T-cell (primary cell): ENCODE results near the gene CCDC40. TPM values are rescaled to one million over a fixed set of nuclear protein-coding genes. Genes with fewer than 3 reads are reported as not detected.
"Not testable (repeated sequence)": the region's sequence is repeated elsewhere in the genome, so short reads cannot be mapped to it uniquely, and the experiment has no call there.

Source experiments
- ATAC-seq, 4 experiments: fragments of 200-7000 bp in 3 of 4; fragments of 150-1000 bp in 1 of 4; cut with Tn5 transposase; replicated peaks in 1 of 4; 1 replicate in 3 of 4; 2 replicates in 1 of 4; pipeline ENCODE4 v1.10.0; 2021; ENCODE audit warnings: moderate library complexity in 3 of 4, mild to moderate bottlenecking in 2 of 4, moderate number of reproducible peaks in 1 of 4
- CTCF ChIA-PET, 2 donors: fragments of 300-600 bp; sonication (Branson Sonifier 250); formaldehyde crosslinking; loops; one replicate each; lab custom pipeline; 2022; ENCODE audit warnings: antibody characterized with exemption in 2 of 2; lab: Charles Lee
- POLR2A ChIA-PET, 2 donors: fragments of 300-600 bp; sonication (Branson Sonifier 250); formaldehyde crosslinking; loops; one replicate each; lab custom pipeline; 2022; ENCODE audit warnings: antibody characterized with exemption in 2 of 2; lab: Charles Lee
- DNase-seq, 35 experiments: peaks; one replicate each; pipeline versions ENCODE4 v3.0.0 to v3.0.0-alpha.2; 2013 to 2023
- H3K27ac ChIP-seq: one replicate; pipeline ENCODE4 v1.5.1; 2013; ENCODE audit warnings: low read length
- H3K27me3 ChIP-seq, 2 experiments: replicated peaks in 1 of 2; 1 replicate in 1 of 2; 2 replicates in 1 of 2; pipeline versions ENCODE4 v1.6.1 to v1.7.0; 2013; ENCODE audit warnings: low read length in 1 of 2, mixed read lengths in 1 of 2; ENCODE audit not compliant: control insufficient read depth in 2 of 2, insufficient read depth in 2 of 2; ENCODE audit errors: extremely low read depth in 1 of 2
- H3K36me3 ChIP-seq, 2 donors: 1 replicate in 1 of 2; 2 replicates in 1 of 2; pipeline versions ENCODE4 v1.6.1 to v1.7.0; 2013; ENCODE audit warnings: low read length in 1 of 2; ENCODE audit not compliant: control insufficient read depth in 2 of 2, insufficient read depth in 1 of 2; ENCODE audit errors: extremely low read depth in 1 of 2
- H3K4me1 ChIP-seq, 2 experiments: 1 replicate in 1 of 2; 2 replicates in 1 of 2; pipeline versions ENCODE4 v1.6.1 to v1.7.0; 2013; ENCODE audit warnings: low read length in 2 of 2, mixed read lengths in 1 of 2; ENCODE audit not compliant: insufficient read depth in 2 of 2, control insufficient read depth in 1 of 2; ENCODE audit errors: extremely low read depth in 1 of 2
- H3K4me3 ChIP-seq, 2 donors: 1 replicate in 1 of 2; 2 replicates in 1 of 2; pipeline versions ENCODE4 v1.5.1 to v1.7.0; 2013; ENCODE audit warnings: mild to moderate bottlenecking in 2 of 2, low read length in 1 of 2, moderate library complexity in 1 of 2; ENCODE audit not compliant: control insufficient read depth in 1 of 2; ENCODE audit errors: extremely low read depth in 1 of 2
- H3K9me3 ChIP-seq: 2 replicates; pipeline ENCODE4 v1.7.0; 2013
- H3K27ac Mint-ChIP-seq, 2 donors: one replicate each; pipeline ENCODE4 v1.8.0; 2020 to 2021; ENCODE audit warnings: mild to moderate bottlenecking in 2 of 2, mixed read lengths in 2 of 2
- H3K27me3 Mint-ChIP-seq, 2 donors: one replicate each; pipeline ENCODE4 v1.8.0; 2021 to 2022; ENCODE audit warnings: mixed read lengths in 2 of 2
- H3K36me3 Mint-ChIP-seq: one replicate; pipeline ENCODE4 v1.8.0; 2021; ENCODE audit warnings: mixed read lengths
- H3K4me1 Mint-ChIP-seq, 3 donors: one replicate each; pipeline ENCODE4 v1.8.0; 2020 to 2022; ENCODE audit warnings: mixed read lengths in 3 of 3, mild to moderate bottlenecking in 1 of 3
- H3K4me3 Mint-ChIP-seq, 3 donors: one replicate each; pipeline ENCODE4 v1.8.0; 2020 to 2022; ENCODE audit warnings: mild to moderate bottlenecking in 3 of 3, mixed read lengths in 3 of 3, moderate library complexity in 3 of 3
- H3K9me3 Mint-ChIP-seq, 3 donors: one replicate each; pipeline ENCODE4 v1.8.0; 2020 to 2022; ENCODE audit warnings: mixed read lengths in 3 of 3
- WGBS: methylation state at CpG from one replicate; pipeline ENCODE4 v1.1.5; 2013; ENCODE audit warnings: missing lambda C conversion rate; ENCODE audit not compliant: insufficient coverage; 5-methylcytosine and 5-hydroxymethylcytosine counted together
- total RNA-seq, 35 experiments: library from RNA in 6 of 35; stranded (reverse) in 6 of 35; fragments of 120-200 nt in 1 of 35; gene quantifications; one replicate each; pipeline versions ENCODE4 v1.2.1 to v1.2.4 and lab custom pipeline; 2013 to 2026

The CCDC40 gene
- total RNA-seq, 5 donors from 2014 or later (not counting 1 experiment from before 2014, with no cell fraction given) = 0.70 to 3.1 (median 1.4) TPM

GRCh38 chr17:79993390-79994227 lies 42.8 kb upstream of the CCDC40 start:
- no peaks in the 10 kb centered on the region for H3K9me3 Mint-ChIP-seq
- 65% methylated on average over 19 of the region's 22 CpGs for WGBS
- peak overlapping the region in 2 of 3 donors; percentile 49 to 87 for H3K4me3 Mint-ChIP-seq
- ChIA-PET CTCF (interaction anchor here in 1 of 2 donors (0.6 kb wide), 2 partner anchors 154 to 1807 kb away, joined by 4 to 5 read pairs; partner anchors contain the start of genes AFMID, CBX4 and TK1), POLR2A (no interaction called here)
- Histone ChIP-seq H3K9me3 (no peaks in the 10 kb centered on the region), H3K27me3 (peaks cover 0 to 32% of the 10 kb centered on the region in 2 experiments), H3K27ac (no peak overlapping the region), H3K4me1 (peaks cover 42 to 65% of the 10 kb centered on the region in 2 experiments), H3K36me3 (no peaks in the 10 kb centered on the region), H3K4me3 (peak overlapping the region in 1 of 2 donors; percentile 8)
- ATAC-seq (no peak), DNase-seq (peak in 14 of 35 experiments; percentile 6 to 57 (median 26))
- H3K4me1 Mint-ChIP-seq = peaks cover 48 to 58% (median 53%) of the 10 kb centered on the region in 3 donors
- no peaks in the 10 kb centered on the region for H3K27me3 Mint-ChIP-seq
- peak overlapping the region; percentile 31 to 68 for H3K27ac Mint-ChIP-seq
- no peaks in the 10 kb centered on the region for H3K36me3 Mint-ChIP-seq

- ATAC-seq, H3K9me3 Mint-ChIP-seq, H3K27me3 Mint-ChIP-seq, H3K36me3 Mint-ChIP-seq, H3K9me3 ChIP-seq, POLR2A ChIA-PET, H3K4me3 ChIP-seq, H3K27ac Mint-ChIP-seq, DNase-seq, H3K36me3 ChIP-seq, H3K27ac ChIP-seq: not testable (repeated sequence)
- WGBS = no CpG with 5 or more reads among the region's 4 CpGs
- Histone ChIP-seq H3K4me1 (peaks cover 42 to 68% of the 10 kb centered on the region in 2 experiments), H3K27me3 (peaks cover 0 to 32% of the 10 kb centered on the region in 2 experiments)
- CTCF ChIA-PET = interaction anchor here in 1 of 2 donors (0.6 kb wide), 2 partner anchors 155 to 1807 kb away, joined by 4 to 5 read pairs; partner anchors contain the start of genes AFMID, CBX4 and TK1
- H3K4me3 Mint-ChIP-seq = peak overlapping the region in 1 of 3 donors; percentile 87
- peaks cover 49 to 61% (median 53%) of the 10 kb centered on the region in 3 donors for H3K4me1 Mint-ChIP-seq
Observed at GRCh38 chr17:79994228-79994569, 42.2 kb upstream of the CCDC40 start.

GRCh38 chr17:79994602-79995001 lies 41.8 kb upstream of the CCDC40 start:
- ChIA-PET POLR2A (no interaction called here), CTCF (interaction anchor here in 1 of 2 donors (0.6 kb wide), 2 partner anchors 155 to 1808 kb away, joined by 4 to 5 read pairs; partner anchors contain the start of genes AFMID, CBX4 and TK1)
- H3K36me3 ChIP-seq = no peaks in the 10 kb centered on the region
- no peak overlapping the region for H3K4me3 ChIP-seq
- no peak for ATAC-seq
- peaks cover 0 to 31% of the 10 kb centered on the region in 2 experiments for H3K27me3 ChIP-seq
- Mint-ChIP-seq H3K36me3 (no peaks in the 10 kb centered on the region), H3K4me3 (no peak overlapping the region), H3K4me1 (peaks cover 49 to 62% (median 53%) of the 10 kb centered on the region in 3 donors), H3K27me3 (no peaks in the 10 kb centered on the region), H3K9me3 (no peaks in the 10 kb centered on the region), H3K27ac (no peak overlapping the region)
- H3K27ac ChIP-seq = no peak overlapping the region
- no peak for DNase-seq
- 97% methylated on average over 13 of the region's 13 CpGs for WGBS
- no peaks in the 10 kb centered on the region for H3K9me3 ChIP-seq
- peaks cover 42 to 68% of the 10 kb centered on the region in 2 experiments for H3K4me1 ChIP-seq

- Histone ChIP-seq H3K27ac (peak overlapping the region; percentile 93), H3K4me3 (no peak overlapping the region), H3K36me3 (no peaks in the 10 kb centered on the region), H3K4me1 (peaks cover 42 to 72% of the 10 kb centered on the region in 2 experiments), H3K9me3 (no peaks in the 10 kb centered on the region), H3K27me3 (peaks cover 0 to 27% of the 10 kb centered on the region in 2 experiments)
- H3K27me3 Mint-ChIP-seq = no peaks in the 10 kb centered on the region
- ATAC-seq (no peak), DNase-seq (no peak)
- POLR2A ChIA-PET = no interaction called here
- peaks cover 49 to 64% (median 52%) of the 10 kb centered on the region in 3 donors for H3K4me1 Mint-ChIP-seq
- CTCF ChIA-PET = no interaction called here
- H3K36me3 Mint-ChIP-seq = no peaks in the 10 kb centered on the region
- H3K4me3 Mint-ChIP-seq = peak overlapping the region in 1 of 3 donors; percentile 80
- 100% methylated on average over 2 of the region's 8 CpGs for WGBS
- H3K9me3 Mint-ChIP-seq = no peaks in the 10 kb centered on the region
- peak overlapping the region; percentile 66 to 99 for H3K27ac Mint-ChIP-seq
Observed at GRCh38 chr17:79995696-79996095, 40.7 kb upstream of the CCDC40 start.

- H3K4me1 Mint-ChIP-seq = peaks cover 46 to 62% (median 49%) of the 10 kb centered on the region in 3 donors
- POLR2A ChIA-PET = interaction anchor here (0.5 to 1.0 kb wide), 4 partner anchors 15 to 268 kb away, joined by 3 to 12 read pairs (median 3); no protein-coding TSS in a partner anchor
- H3K9me3 Mint-ChIP-seq = no peaks in the 10 kb centered on the region
- ATAC-seq = no peak
- H3K36me3 Mint-ChIP-seq = no peaks in the 10 kb centered on the region
- CTCF ChIA-PET = interaction anchor here (0.9 to 2.2 kb wide), 5 partner anchors 9 to 157 kb away, joined by 3 to 15 read pairs (median 4); partner anchors contain the start of gene CBX4 (in 1 of the 2)
- 73% methylated on average over 4 of the region's 12 CpGs for WGBS
- H3K9me3 ChIP-seq = no peaks in the 10 kb centered on the region
- peak overlapping the region; percentile 95 to 99 for H3K27ac Mint-ChIP-seq
- peaks cover 42 to 67% of the 10 kb centered on the region in 2 experiments for H3K4me1 ChIP-seq
- no peak overlapping the region for H3K4me3 ChIP-seq
- H3K36me3 ChIP-seq = no peaks in the 10 kb centered on the region
- H3K4me3 Mint-ChIP-seq = peak overlapping the region in 1 of 3 donors; percentile 80
- H3K27ac ChIP-seq = peak overlapping the region; percentile 93
- H3K27me3 Mint-ChIP-seq = no peaks in the 10 kb centered on the region
- peak in 1 of 35 experiments; percentile 35 for DNase-seq
- peaks cover 0 to 21% of the 10 kb centered on the region in 2 experiments for H3K27me3 ChIP-seq
Observed at GRCh38 chr17:79996291-79996690, 40.2 kb upstream of the CCDC40 start.
